ENCODE measurements around the gene EXOSC7.

GRCh38 chr3:44958386-44958785 is 17.7 kb upstream of the EXOSC7 start:
- no peak for TF ChIP-seq ARNTL (CRISPR knock-in tag; IDR thresholded peaks at IDR 0.05; ENCODE audit: borderline replicate concordance, low read depth)
- TF ChIP-seq ZC3H10 (CRISPR knock-in tag; IDR thresholded peaks at IDR 0.05) = no peak
- no peak for TF ChIP-seq BACH2 (CRISPR knock-in tag; IDR thresholded peaks at IDR 0.05; ENCODE audit: borderline replicate concordance)
- TF ChIP-seq ESRRG (CRISPR knock-in tag; IDR thresholded peaks at IDR 0.05) = no peak
- no peak for TF ChIP-seq TSHZ2 (CRISPR knock-in tag; IDR thresholded peaks at IDR 0.05)
- no peak for TF ChIP-seq PATZ1 (CRISPR knock-in tag; IDR thresholded peaks at IDR 0.05; ENCODE audit: borderline replicate concordance)
- TF ChIP-seq TOX (CRISPR knock-in tag; IDR thresholded peaks at IDR 0.05; ENCODE audit: borderline replicate concordance) = no peak
- TF ChIP-seq ZFP3 (CRISPR knock-in tag; IDR thresholded peaks at IDR 0.05) = no peak
- TF ChIP-seq ZFP30 (CRISPR knock-in tag; IDR thresholded peaks at IDR 0.05) = no peak
- TF ChIP-seq, protein P1, sequence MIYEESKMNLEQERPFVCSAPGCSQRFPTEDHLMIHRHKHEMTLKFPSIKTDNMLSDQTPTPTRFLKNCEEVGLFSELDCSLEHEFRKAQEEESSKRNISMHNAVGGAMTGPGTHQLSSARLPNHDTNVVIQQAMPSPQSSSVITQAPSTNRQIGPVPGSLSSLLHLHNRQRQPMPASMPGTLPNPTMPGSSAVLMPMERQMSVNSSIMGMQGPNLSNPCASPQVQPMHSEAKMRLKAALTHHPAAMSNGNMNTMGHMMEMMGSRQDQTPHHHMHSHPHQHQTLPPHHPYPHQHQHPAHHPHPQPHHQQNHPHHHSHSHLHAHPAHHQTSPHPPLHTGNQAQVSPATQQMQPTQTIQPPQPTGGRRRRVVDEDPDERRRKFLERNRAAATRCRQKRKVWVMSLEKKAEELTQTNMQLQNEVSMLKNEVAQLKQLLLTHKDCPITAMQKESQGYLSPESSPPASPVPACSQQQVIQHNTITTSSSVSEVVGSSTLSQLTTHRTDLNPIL (CRISPR knock-in tag; IDR thresholded peaks at IDR 0.05; ENCODE audit: low read depth) = no peak
- TF ChIP-seq CSDC2 (CRISPR knock-in tag; IDR thresholded peaks at IDR 0.05) = no peak
- no peak for TF ChIP-seq OSR1 (CRISPR knock-in tag; IDR thresholded peaks at IDR 0.05)
